ENCODE measurements around the gene ZNF444.

- TF ChIP-seq CTCF (IDR thresholded peaks at IDR 0.05 in 4 of 5, conservative IDR thresholded peaks at IDR 0.05 in 1 of 5) (no peak), POLR2A (IDR thresholded peaks at IDR 0.05) (no peak)
Observed at GRCh38 chr19:56201973-56202372, 60.9 kb downstream of the ZNF444 start, which contains the start of gene ZSCAN5C.

All from gastrocnemius medialis (tissue), 4 donors.